ENCODE data around the gene LANCL2. TPM values are rescaled to one million over a fixed set of nuclear protein-coding genes. Genes with fewer than 3 reads are reported as not detected.

Gene LANCL2
- total and polyA plus RNA-seq, 9 of the 15 experiments (the other 6 are each of a cell fraction or from before 2014, with no cell fraction given): 5.3 to 18.5 (median 13.5) TPM

DNA sequence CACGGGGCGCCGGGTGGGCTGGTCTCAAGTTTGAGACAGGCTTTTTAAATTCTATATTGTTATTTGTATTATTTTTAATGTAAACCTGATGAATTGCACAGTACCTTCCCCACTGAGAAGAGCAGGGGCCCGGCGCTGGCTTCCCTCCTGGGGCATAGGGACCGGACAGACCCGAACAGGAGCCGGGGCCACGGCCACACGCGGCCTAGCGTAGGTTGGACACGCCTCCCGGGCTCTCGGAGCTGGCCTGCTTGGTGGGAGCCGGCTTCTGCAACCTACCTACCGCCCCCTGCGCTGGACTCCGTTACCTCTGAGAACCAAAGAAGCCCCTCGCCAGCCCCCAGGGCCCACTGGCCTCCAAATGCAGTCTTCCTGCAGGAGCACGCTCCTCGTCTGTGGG, 19.8 kb upstream of the LANCL2 start:
- CTCF ChIA-PET (ENCODE audit: low intra/inter-chr PET ratio): no interaction called here
- in situ Hi-C loops (cut with MboI): no loop called here
- 22% methylated on average over 20 of the region's 22 CpGs for WGBS (ENCODE audit: insufficient coverage, low coverage, missing lambda C conversion rate)

DNA sequence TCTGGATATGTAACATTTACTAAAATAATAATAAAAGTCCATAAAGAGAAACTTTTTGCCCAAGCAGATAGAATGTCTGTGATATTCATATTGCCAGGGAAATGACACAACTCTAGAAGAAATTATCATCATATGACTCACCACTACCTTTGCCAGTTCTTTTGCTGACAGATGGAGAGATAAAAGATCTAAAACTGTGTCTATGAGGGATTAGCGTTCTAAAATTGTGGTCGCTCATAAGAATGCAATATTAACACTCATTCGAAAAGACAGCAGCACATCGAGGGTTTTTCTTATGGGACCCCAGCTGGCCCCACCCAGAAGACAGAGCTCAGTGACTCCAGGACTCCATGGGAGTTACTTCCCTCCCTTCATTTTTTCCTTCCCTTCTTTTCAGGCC, 16.6 kb upstream of the LANCL2 start:
- Histone ChIP-seq H3K4me3 (no peak overlapping the region), H3K36me3 (ENCODE audit: control insufficient read depth, insufficient read depth, low read length) (no peaks in the 10 kb centered on the region), H4K20me1 (replicated peaks; ENCODE audit: control insufficient read depth, insufficient read depth, low read length) (no peaks in the 10 kb centered on the region), H3K4me2 (ENCODE audit: insufficient read depth, low read length) (no peak overlapping the region), H3K9me3 (replicated peaks; ENCODE audit: control insufficient read depth, insufficient read depth, low read depth, low read length) (no peaks in the 10 kb centered on the region), H3K27me3 (ENCODE audit: control insufficient read depth in 2 of 2, insufficient read depth in 2 of 2, low read length in 2 of 2) (peaks cover 2 to 7% of the 10 kb centered on the region in 2 experiments; a peak in 1 of 5 replicates), H2AFZ (ENCODE audit: low read depth, low read length) (no peak overlapping the region), H3K9me1 (ENCODE audit: control insufficient read depth, insufficient read depth, low read length) (no peaks in the 10 kb centered on the region), H3K4me1 (replicated peaks in 1 of 2; ENCODE audit: control insufficient read depth in 2 of 2, insufficient read depth in 2 of 2, low read length in 2 of 2) (peaks cover 9 to 13% of the 10 kb centered on the region in 2 experiments; a peak in 3 of 5 replicates), H3K9ac (ENCODE audit: insufficient read depth in 1 of 2, low read depth in 2 of 2, low read length in 2 of 2) (no peak overlapping the region), H3K27ac (ENCODE audit: extremely low read depth, low read depth, low read length) (no peak overlapping the region), H3K79me2 (ENCODE audit: control insufficient read depth, insufficient read depth, low read length) (no peaks in the 10 kb centered on the region)
- in situ Hi-C loops (cut with MboI) (no loop called here), intact Hi-C loops (cut with micrococcal nuclease) (no loop called here)
- FAIRE-seq (no peak), ATAC-seq (no peak), DNase-seq (ENCODE audit: extremely low read depth in 1 of 4, low spot score in 3 of 4) (no peak)
- CTCF ChIA-PET (ENCODE audit: low intra/inter-chr PET ratio): no interaction called here
- 3% methylated on average over 4 of the region's 4 CpGs for WGBS (ENCODE audit: insufficient coverage, low coverage, missing lambda C conversion rate)
- BruUV-seq (replicated peaks): no TSS peak
- POLR2A ChIA-PET: interaction anchor here (1.5 kb wide), 1 partner anchor 17 kb away, joined by 5 read pairs; no protein-coding TSS in a partner anchor
- TF ChIP-seq BACH1 (tag; IDR thresholded peaks at IDR 0.05) (no peak), XRCC3 (IDR thresholded peaks at IDR 0.05) (no peak), GATAD2A (IDR thresholded peaks at IDR 0.05) (no peak), CBFA2T3 (IDR thresholded peaks at IDR 0.05) (no peak), ZNF324 (CRISPR knock-in tag; IDR thresholded peaks at IDR 0.05) (no peak), TFAM (CRISPR knock-in tag; conservative IDR thresholded peaks at IDR 0.05) (no peak), FOSL1 (tag; conservative IDR thresholded peaks at IDR 0.05) (peak; percentile 89), SAFB (IDR thresholded peaks at IDR 0.05; ENCODE audit: borderline replicate concordance, low read depth, low read length) (no peak), KAT8 (IDR thresholded peaks at IDR 0.05; ENCODE audit: low read depth) (no peak), YY1 (IDR thresholded peaks at IDR 0.05; ENCODE audit: borderline replicate concordance in 1 of 3, control insufficient read depth in 1 of 3, extremely low read depth in 1 of 3, insufficient read depth in 3 of 3, insufficient read length in 1 of 3, insufficient replicate concordance in 2 of 3, low read depth in 1 of 3, low read length in 2 of 3) (no peak), BCOR (IDR thresholded peaks at IDR 0.05) (no peak), FOXK1 (CRISPR knock-in tag; IDR thresholded peaks at IDR 0.05; ENCODE audit: borderline replicate concordance) (no peak), CREM (IDR thresholded peaks at IDR 0.05; ENCODE audit: low read depth) (no peak), ESRRB (CRISPR knock-in tag; IDR thresholded peaks at IDR 0.05; ENCODE audit: borderline replicate concordance) (no peak), ZNF354B (CRISPR knock-in tag; IDR thresholded peaks at IDR 0.05) (no peak), SMARCE1 (IDR thresholded peaks at IDR 0.05) (peak; percentile 77; the same call in 1 of the 2 replicates)
- TF ChIP-seq, protein P1, sequence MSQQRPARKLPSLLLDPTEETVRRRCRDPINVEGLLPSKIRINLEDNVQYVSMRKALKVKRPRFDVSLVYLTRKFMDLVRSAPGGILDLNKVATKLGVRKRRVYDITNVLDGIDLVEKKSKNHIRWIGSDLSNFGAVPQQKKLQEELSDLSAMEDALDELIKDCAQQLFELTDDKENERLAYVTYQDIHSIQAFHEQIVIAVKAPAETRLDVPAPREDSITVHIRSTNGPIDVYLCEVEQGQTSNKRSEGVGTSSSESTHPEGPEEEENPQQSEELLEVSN (IDR thresholded peaks at IDR 0.05; ENCODE audit: borderline replicate concordance in 1 of 2, extremely low read depth in 1 of 2, insufficient read depth in 1 of 2, insufficient read length in 1 of 2, low read depth in 1 of 2, low read length in 1 of 2, poor library complexity in 1 of 2, severe bottlenecking in 1 of 2): no peak

More for the DNA sequence above, 19.8 kb upstream of the LANCL2 start:
- H3K27ac ChIP-seq (ENCODE audit: extremely low read depth, low read depth, low read length): no peak overlapping the region
- BruUV-seq (replicated peaks): no TSS peak
- H3K4me2 ChIP-seq (ENCODE audit: insufficient read depth, low read length): no peak overlapping the region
- DNase-seq (ENCODE audit: extremely low read depth in 1 of 4, low spot score in 3 of 4): no peak
- no peaks in the 10 kb centered on the region for H4K20me1 ChIP-seq (replicated peaks; ENCODE audit: control insufficient read depth, insufficient read depth, low read length)
- H3K9me1 ChIP-seq (ENCODE audit: control insufficient read depth, insufficient read depth, low read length): no peaks in the 10 kb centered on the region
- no peak for ATAC-seq
- no peaks in the 10 kb centered on the region for H3K79me2 ChIP-seq (ENCODE audit: control insufficient read depth, insufficient read depth, low read length)
- H3K4me1 ChIP-seq (replicated peaks in 1 of 2; ENCODE audit: control insufficient read depth in 2 of 2, insufficient read depth in 2 of 2, low read length in 2 of 2): peaks cover 9 to 27% of the 10 kb centered on the region in 2 experiments; a peak in 3 of 5 replicates
- FAIRE-seq: no peak
- no peaks in the 10 kb centered on the region for H3K36me3 ChIP-seq (ENCODE audit: control insufficient read depth, insufficient read depth, low read length)
- no peak for TF ChIP-seq SLC30A9 (CRISPR knock-in tag; IDR thresholded peaks at IDR 0.05)
- TF ChIP-seq ZSCAN32 (CRISPR knock-in tag; IDR thresholded peaks at IDR 0.05): no peak
- no peak for TF ChIP-seq LARP7 (IDR thresholded peaks at IDR 0.05)
- POLR2A ChIA-PET: no interaction called here
- no peaks in the 10 kb centered on the region for H3K9me3 ChIP-seq (replicated peaks; ENCODE audit: control insufficient read depth, insufficient read depth, low read depth, low read length)
- H3K4me3 ChIP-seq: no peak overlapping the region
- 0 out of 5 replicates have a peak, but pooled peaks cover 0 to under 1% of the 10 kb centered on the region in 2 experiments for H3K27me3 ChIP-seq (ENCODE audit: control insufficient read depth in 2 of 2, insufficient read depth in 2 of 2, low read length in 2 of 2)
- intact Hi-C loops (cut with micrococcal nuclease): no loop called here
- no peak overlapping the region for H2AFZ ChIP-seq (ENCODE audit: low read depth, low read length)
- no peak overlapping the region for H3K9ac ChIP-seq (ENCODE audit: insufficient read depth in 1 of 2, low read depth in 2 of 2, low read length in 2 of 2)
